HEK293 (cell line): ENCODE measurements around the gene MAPT.

Experiments
- CTCF ChIA-PET: fragments of 350-600 bp; formaldehyde crosslinking; extraction: SDS; loops from one replicate; lab custom pipeline; 2021; ENCODE audit warnings: antibody characterized with exemption; lab: Yijun Ruan, JAX
- POLR2A ChIA-PET: fragments of 300-600 bp; formaldehyde crosslinking; extraction: SDS; loops from one replicate; lab custom pipeline; 2020; ENCODE audit warnings: antibody characterized with exemption, inconsistent platforms; lab: Yijun Ruan, JAX
- H3K27ac ChIP-seq: fragments of 200-500 bp; sonication (Bioruptor generic); 2 replicates; pipeline ENCODE4 v1.5.1; 2014; ENCODE audit warnings: low read depth, low read length, control low read depth, inconsistent platforms; ENCODE audit errors: extremely low read depth
- H3K36me3 ChIP-seq, 2 experiments: fragments of 200-500 bp in 1 of 2; sonication (Bioruptor generic) in 1 of 2; 1 replicate in 1 of 2; 2 replicates in 1 of 2; pipeline ENCODE4 v1.5.1; 2014 to 2017; ENCODE audit warnings: inconsistent platforms in 2 of 2, low read length in 2 of 2; ENCODE audit not compliant: control insufficient read depth in 2 of 2, insufficient read depth in 1 of 2
- H3K4me1 ChIP-seq: fragments of 200-500 bp; sonication (Bioruptor generic); 2 replicates; pipeline ENCODE4 v1.5.1; 2014; ENCODE audit warnings: mild to moderate bottlenecking, low read length, inconsistent platforms; ENCODE audit not compliant: control insufficient read depth, insufficient read depth
- H3K4me3 ChIP-seq: 2 replicates; pipeline ENCODE4 v1.5.1; 2011; ENCODE audit warnings: low read depth, mild to moderate bottlenecking, control low read depth, low read length, moderate library complexity
- H3K9me3 ChIP-seq: fragments of 200-500 bp; sonication (Bioruptor generic); 2 replicates; pipeline ENCODE4 v1.5.1; 2014; ENCODE audit warnings: low read depth, low read length, inconsistent platforms; ENCODE audit not compliant: control insufficient read depth, insufficient read depth
- BCL11B ChIP-seq: fragments of 450-650 bp; formaldehyde crosslinking; IDR thresholded peaks from 2 replicates; pipeline ENCODE4 v1.5.1; 2016; ENCODE audit warnings: low read depth, missing biosample characterization, missing genetic modification characterization
- GLI4 ChIP-seq: fragments of 450-650 bp; formaldehyde crosslinking; IDR thresholded peaks from 2 replicates; pipeline ENCODE4 v1.5.1; 2016; ENCODE audit warnings: missing biosample characterization, missing genetic modification characterization
- PBX3 ChIP-seq: sonication (generic); formaldehyde crosslinking; IDR thresholded peaks from 2 replicates; pipeline ENCODE4 v1.8.1; 2022; ENCODE audit warnings: mild to moderate bottlenecking, moderate library complexity, missing genetic modification reagents
- REPIN1 ChIP-seq: fragments of 450-650 bp; formaldehyde crosslinking; IDR thresholded peaks from 2 replicates; pipeline ENCODE4 v1.5.1; 2017; ENCODE audit warnings: missing biosample characterization, missing genetic modification characterization, low read depth
- SP2 ChIP-seq: fragments of 450-650 bp; formaldehyde crosslinking; IDR thresholded peaks from 2 replicates; pipeline ENCODE4 v1.5.1; 2016; ENCODE audit warnings: missing biosample characterization, missing genetic modification characterization
- TCF7L2 ChIP-seq: IDR thresholded peaks from 2 replicates; pipeline ENCODE4 v1.6.1; 2011; ENCODE audit warnings: low read depth, mild to moderate bottlenecking, inconsistent platforms, low read length, moderate library complexity, borderline replicate concordance
- TRIM28 ChIP-seq: IDR thresholded peaks from 2 replicates; pipeline ENCODE4 v1.6.1; 2011; ENCODE audit warnings: low read length, control low read depth, borderline replicate concordance
- WT1 ChIP-seq: fragments of 450-650 bp; formaldehyde crosslinking; IDR thresholded peaks from 2 replicates; pipeline ENCODE4 v1.5.1; 2016; ENCODE audit warnings: missing biosample characterization, missing genetic modification characterization
- ZBTB1 ChIP-seq: fragments of 450-650 bp; formaldehyde crosslinking; IDR thresholded peaks from 2 replicates; pipeline ENCODE4 v1.5.1; 2016; ENCODE audit warnings: missing biosample characterization, missing genetic modification characterization
- ZNF174 ChIP-seq: fragments of 450-650 bp; formaldehyde crosslinking; IDR thresholded peaks from 2 replicates; pipeline ENCODE4 v1.5.0; 2017; ENCODE audit warnings: missing biosample characterization, mild to moderate bottlenecking, missing genetic modification characterization
- ZNF175 ChIP-seq: fragments of 450-650 bp; formaldehyde crosslinking; IDR thresholded peaks from 2 replicates; pipeline ENCODE4 v1.5.1; 2016; ENCODE audit warnings: missing biosample characterization, missing genetic modification characterization
- ZNF202 ChIP-seq: fragments of 450-650 bp; formaldehyde crosslinking; IDR thresholded peaks from 2 replicates; pipeline ENCODE4 v1.5.1; 2016; ENCODE audit warnings: missing biosample characterization, missing genetic modification characterization, borderline replicate concordance
- ZNF510 ChIP-seq: fragments of 450-650 bp; formaldehyde crosslinking; IDR thresholded peaks from 2 replicates; pipeline ENCODE4 v1.5.1; 2018; ENCODE audit warnings: mild to moderate bottlenecking, missing genetic modification characterization, missing biosample characterization; ENCODE audit not compliant: insufficient replicate concordance
- ZNF560 ChIP-seq: fragments of 450-650 bp; formaldehyde crosslinking; IDR thresholded peaks from 2 replicates; pipeline ENCODE4 v1.5.1; 2017; ENCODE audit warnings: missing biosample characterization, missing genetic modification characterization, borderline replicate concordance
- ZNF596 ChIP-seq: fragments of 450-650 bp; IDR thresholded peaks from 2 replicates; pipeline ENCODE4 v1.5.0; 2018; ENCODE audit warnings: missing biosample characterization, mild to moderate bottlenecking, missing genetic modification characterization, moderate library complexity
- ZNF654 ChIP-seq: fragments of 450-650 bp; formaldehyde crosslinking; IDR thresholded peaks from 2 replicates; pipeline ENCODE4 v1.5.1; 2016; ENCODE audit warnings: low read depth, missing biosample characterization, missing genetic modification characterization
- ZNF776 ChIP-seq: fragments of 450-650 bp; formaldehyde crosslinking; IDR thresholded peaks from 2 replicates; pipeline ENCODE4 v1.5.0; 2017; ENCODE audit warnings: missing biosample characterization, missing genetic modification characterization, borderline replicate concordance
- ZNF843 ChIP-seq: fragments of 450-650 bp; formaldehyde crosslinking; IDR thresholded peaks from 2 replicates; pipeline ENCODE4 v1.5.1; 2016; ENCODE audit warnings: missing biosample characterization, missing genetic modification characterization
- TF ChIP-seq, protein P1 (sequence below): fragments of 450-650 bp; formaldehyde crosslinking; IDR thresholded peaks from 2 replicates; pipeline ENCODE4; 2016; ENCODE audit warnings: missing biosample characterization, missing genetic modification characterization
- TF ChIP-seq, protein P2 (sequence below): fragments of 450-650 bp; formaldehyde crosslinking; IDR thresholded peaks from 2 replicates; pipeline ENCODE4 v1.5.1; 2016; ENCODE audit warnings: missing biosample characterization, missing genetic modification characterization

MAPT gene

GRCh38 chr17:46059486-46059885, 165.1 kb downstream of the MAPT start:
- Histone ChIP-seq H3K36me3 (peaks cover 20 to 26% of the 10 kb centered on the region in 2 experiments), H3K9me3 (no peaks in the 10 kb centered on the region), H3K4me3 (no peak overlapping the region), H3K4me1 (peaks cover 11% of the 10 kb centered on the region; the same call in 1 of the 2 replicates), H3K27ac (no peak overlapping the region)
- ChIA-PET POLR2A (no interaction called here), CTCF (interaction anchor here (0.7 to 5.2 kb wide), 4 partner anchors 9 to 55 kb away, joined by 3 to 64 read pairs (median 5); no protein-coding TSS in a partner anchor)
- no peak for TF ChIP-seq ZNF174
- no peak for TF ChIP-seq ZBTB1 (tag by site-specific recombination)
- no peak for TF ChIP-seq ZNF175 (tag by site-specific recombination)
- TF ChIP-seq ZNF776 (tag by site-specific recombination): no peak
- peak; percentile 69 for TF ChIP-seq ZNF596 (tag by site-specific recombination)

DNA sequence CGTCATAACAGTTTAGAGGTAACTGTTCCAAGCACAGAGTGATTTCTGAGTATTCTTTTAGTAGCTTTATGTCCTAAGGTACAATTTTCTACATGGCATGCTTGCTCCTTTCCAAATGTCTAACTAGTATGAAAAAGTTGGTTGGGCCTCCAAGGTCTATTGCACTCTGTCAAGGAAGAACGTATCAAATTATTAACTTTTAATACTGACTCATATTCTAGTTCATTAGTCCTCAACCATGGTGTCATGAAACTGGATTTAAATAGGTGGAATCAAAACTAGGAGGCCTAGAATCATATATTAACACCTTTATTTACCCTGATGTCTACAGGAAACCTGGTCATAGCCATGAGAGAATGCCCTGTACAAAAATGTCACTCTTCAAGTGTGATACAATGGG, 166.1 kb downstream of the MAPT start:
- peaks cover 11% of the 10 kb centered on the region; the same call in 1 of the 2 replicates for H3K4me1 ChIP-seq
- no peak overlapping the region for H3K27ac ChIP-seq
- no peaks in the 10 kb centered on the region for H3K9me3 ChIP-seq
- H3K4me3 ChIP-seq: no peak overlapping the region
- peaks cover 23 to 33% of the 10 kb centered on the region in 2 experiments for H3K36me3 ChIP-seq
- ChIA-PET CTCF (interaction anchor here (0.7 to 5.2 kb wide), 4 partner anchors 11 to 153 kb away, joined by 3 to 64 read pairs (median 3); no protein-coding TSS in a partner anchor), POLR2A (no interaction called here)
- TF ChIP-seq, protein P1, sequence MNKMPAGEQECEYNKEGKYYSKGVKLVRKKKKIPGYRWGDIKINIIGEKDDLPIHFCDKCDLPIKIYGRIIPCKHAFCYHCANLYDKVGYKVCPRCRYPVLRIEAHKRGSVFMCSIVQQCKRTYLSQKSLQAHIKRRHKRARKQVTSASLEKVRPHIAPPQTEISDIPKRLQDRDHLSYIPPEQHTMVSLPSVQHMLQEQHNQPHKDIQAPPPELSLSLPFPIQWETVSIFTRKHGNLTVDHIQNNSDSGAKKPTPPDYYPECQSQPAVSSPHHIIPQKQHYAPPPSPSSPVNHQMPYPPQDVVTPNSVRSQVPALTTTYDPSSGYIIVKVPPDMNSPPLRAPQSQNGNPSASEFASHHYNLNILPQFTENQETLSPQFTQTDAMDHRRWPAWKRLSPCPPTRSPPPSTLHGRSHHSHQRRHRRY (tag by site-specific recombination): no peak
- TF ChIP-seq PBX3 (CRISPR knock-in tag): no peak
- TF ChIP-seq SP2: no peak
- TF ChIP-seq ZNF560: no peak
- TF ChIP-seq TCF7L2: no peak
- no peak for TF ChIP-seq ZNF202 (tag by site-specific recombination)
- TF ChIP-seq TRIM28: no peak
- no peak for TF ChIP-seq ZNF843
- TF ChIP-seq WT1 (tag by site-specific recombination): no peak

DNA sequence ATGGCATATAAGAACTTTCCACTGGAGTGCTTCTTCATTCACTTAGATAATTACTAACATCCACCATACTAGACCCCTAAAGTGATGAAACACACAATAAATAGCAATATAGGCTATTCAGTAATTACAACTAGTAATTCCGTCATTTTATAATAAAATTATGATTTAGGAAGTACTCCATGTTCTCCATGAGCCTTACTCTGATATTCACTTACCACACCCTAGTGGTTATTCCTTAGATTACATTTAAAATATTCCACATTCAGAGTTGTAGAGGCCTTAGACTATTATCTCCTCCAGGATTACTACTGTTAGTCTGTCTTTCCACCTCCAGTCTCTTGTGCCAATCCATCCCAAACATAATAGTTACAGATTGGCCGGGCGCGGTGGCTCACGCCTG, 167.1 kb downstream of the MAPT start:
- peaks cover 11% of the 10 kb centered on the region; the same call in 1 of the 2 replicates for H3K4me1 ChIP-seq
- no peak for TF ChIP-seq REPIN1 (tag by site-specific recombination)
- TF ChIP-seq, protein P2, sequence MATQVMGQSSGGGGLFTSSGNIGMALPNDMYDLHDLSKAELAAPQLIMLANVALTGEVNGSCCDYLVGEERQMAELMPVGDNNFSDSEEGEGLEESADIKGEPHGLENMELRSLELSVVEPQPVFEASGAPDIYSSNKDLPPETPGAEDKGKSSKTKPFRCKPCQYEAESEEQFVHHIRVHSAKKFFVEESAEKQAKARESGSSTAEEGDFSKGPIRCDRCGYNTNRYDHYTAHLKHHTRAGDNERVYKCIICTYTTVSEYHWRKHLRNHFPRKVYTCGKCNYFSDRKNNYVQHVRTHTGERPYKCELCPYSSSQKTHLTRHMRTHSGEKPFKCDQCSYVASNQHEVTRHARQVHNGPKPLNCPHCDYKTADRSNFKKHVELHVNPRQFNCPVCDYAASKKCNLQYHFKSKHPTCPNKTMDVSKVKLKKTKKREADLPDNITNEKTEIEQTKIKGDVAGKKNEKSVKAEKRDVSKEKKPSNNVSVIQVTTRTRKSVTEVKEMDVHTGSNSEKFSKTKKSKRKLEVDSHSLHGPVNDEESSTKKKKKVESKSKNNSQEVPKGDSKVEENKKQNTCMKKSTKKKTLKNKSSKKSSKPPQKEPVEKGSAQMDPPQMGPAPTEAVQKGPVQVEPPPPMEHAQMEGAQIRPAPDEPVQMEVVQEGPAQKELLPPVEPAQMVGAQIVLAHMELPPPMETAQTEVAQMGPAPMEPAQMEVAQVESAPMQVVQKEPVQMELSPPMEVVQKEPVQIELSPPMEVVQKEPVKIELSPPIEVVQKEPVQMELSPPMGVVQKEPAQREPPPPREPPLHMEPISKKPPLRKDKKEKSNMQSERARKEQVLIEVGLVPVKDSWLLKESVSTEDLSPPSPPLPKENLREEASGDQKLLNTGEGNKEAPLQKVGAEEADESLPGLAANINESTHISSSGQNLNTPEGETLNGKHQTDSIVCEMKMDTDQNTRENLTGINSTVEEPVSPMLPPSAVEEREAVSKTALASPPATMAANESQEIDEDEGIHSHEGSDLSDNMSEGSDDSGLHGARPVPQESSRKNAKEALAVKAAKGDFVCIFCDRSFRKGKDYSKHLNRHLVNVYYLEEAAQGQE (tag by site-specific recombination): no peak
- TF ChIP-seq BCL11B (tag by site-specific recombination): no peak
- peak; percentile 43; the same call in 1 of the 2 replicates for TF ChIP-seq ZNF654 (tag by site-specific recombination)
- no peak for TF ChIP-seq GLI4 (tag by site-specific recombination)
- no peak for TF ChIP-seq ZNF510 (tag by site-specific recombination)
- ChIA-PET POLR2A (interaction anchor here (0.7 kb wide), 1 partner anchor 82 kb away, joined by 4 read pairs; no protein-coding TSS in a partner anchor), CTCF (interaction anchor here (0.8 kb wide), 1 partner anchor 124 kb away, joined by 3 read pairs; no protein-coding TSS in a partner anchor)
- H3K27ac ChIP-seq: no peak overlapping the region
- H3K9me3 ChIP-seq: no peaks in the 10 kb centered on the region
- H3K36me3 ChIP-seq: peaks cover 27 to 42% of the 10 kb centered on the region in 2 experiments
- H3K4me3 ChIP-seq: no peak overlapping the region
